B cell (primary cell): ENCODE results near the gene AQP6. TPM values are rescaled to one million over a fixed set of nuclear protein-coding genes. Genes with fewer than 3 reads are reported as not detected.

Experiments used
- ATAC-seq: fragments of 200-7000 bp; cut with Tn5 transposase; one replicate; pipeline ENCODE4 v1.10.0; 2021; ENCODE audit warnings: low read depth, mild to moderate bottlenecking, moderate number of reproducible peaks, moderate library complexity
- CTCF ChIA-PET: fragments of 350-600 bp; sonication (Branson Sonifier 250); formaldehyde crosslinking; loops from one replicate; lab custom pipeline; 2021; ENCODE audit warnings: antibody characterized with exemption, inconsistent platforms; lab: Charles Lee
- POLR2A ChIA-PET: fragments of 350-600 bp; sonication (Branson Sonifier 250); formaldehyde crosslinking; loops from one replicate; lab custom pipeline; 2021; ENCODE audit warnings: antibody characterized with exemption; lab: Charles Lee
- DNase-seq: peaks from one replicate; pipeline ENCODE4 v3.0.0; 2013
- H2AFZ ChIP-seq: 2 replicates; pipeline ENCODE4 v1.6.1; 2012; ENCODE audit warnings: mild to moderate bottlenecking, low read depth, low read length; ENCODE audit not compliant: insufficient read depth, poor library complexity, severe bottlenecking
- H3K27ac ChIP-seq, 2 donors: 1 replicate in 1 of 2; 2 replicates in 1 of 2; pipeline ENCODE4 v1.5.1; 2012 to 2013; ENCODE audit warnings: low read length in 2 of 2, mild to moderate bottlenecking in 2 of 2, moderate library complexity in 1 of 2
- H3K27me3 ChIP-seq, 4 experiments: fragments of 200-600 bp in 1 of 4; sonication (generic) in 1 of 4; replicated peaks in 1 of 4; 1 replicate in 2 of 4; 2 replicates in 2 of 4; pipeline versions ENCODE4 v1.6.1 to v1.7.0; 2013 to 2016; ENCODE audit warnings: low read length in 3 of 4, mild to moderate bottlenecking in 2 of 4, mixed read lengths in 1 of 4, moderate library complexity in 1 of 4; ENCODE audit not compliant: insufficient read depth in 4 of 4, control insufficient read depth in 3 of 4; ENCODE audit errors: control extremely low read depth in 1 of 4
- H3K36me3 ChIP-seq, 2 experiments: replicated peaks in 1 of 2; 1 replicate in 1 of 2; 2 replicates in 1 of 2; pipeline versions ENCODE4 v1.6.1 to v1.7.1; 2013; ENCODE audit warnings: low read length in 1 of 2; ENCODE audit not compliant: insufficient read depth in 2 of 2, control insufficient read depth in 1 of 2; ENCODE audit errors: control extremely low read depth in 1 of 2, extremely low read depth in 1 of 2
- H3K4me1 ChIP-seq, 2 donors: fragments of 200-600 bp in 1 of 2; sonication (generic) in 1 of 2; 1 replicate in 1 of 2; 2 replicates in 1 of 2; pipeline versions ENCODE4 v1.5.1 to v1.6.1; 2013 to 2017; ENCODE audit warnings: low read length in 2 of 2; ENCODE audit not compliant: control insufficient read depth in 2 of 2, insufficient read depth in 2 of 2
- H3K4me2 ChIP-seq: replicated peaks from 2 replicates; pipeline ENCODE3; 2012; ENCODE audit warnings: mild to moderate bottlenecking, low read depth, low read length; ENCODE audit not compliant: poor library complexity, severe bottlenecking
- H3K4me3 ChIP-seq, 5 experiments: fragments of 200-600 bp in 1 of 5; sonication (generic) in 1 of 5; 1 replicate in 3 of 5; 2 replicates in 2 of 5; pipeline versions ENCODE4 v1.5.1 to v1.7.0; 2011 to 2016; ENCODE audit warnings: low read length in 4 of 5, mild to moderate bottlenecking in 4 of 5, low read depth in 2 of 5, control low read depth in 1 of 5, moderate library complexity in 1 of 5; ENCODE audit not compliant: insufficient read depth in 1 of 5; ENCODE audit errors: control extremely low read depth in 1 of 5, extremely low read depth in 1 of 5
- H3K79me2 ChIP-seq: fragments of 200-600 bp; sonication (generic); one replicate; pipeline ENCODE4 v1.6.0; 2016; ENCODE audit warnings: low read length; ENCODE audit not compliant: control insufficient read depth, insufficient read depth
- H3K9ac ChIP-seq: fragments of 200-600 bp; sonication (generic); 2 replicates; pipeline ENCODE4 v1.6.1; 2017; ENCODE audit warnings: mild to moderate bottlenecking, low read length, moderate library complexity
- H3K9me3 ChIP-seq, 3 donors: one replicate each; pipeline versions ENCODE4 v1.6.1 to v1.7.1; 2013; ENCODE audit warnings: low read length in 2 of 3; ENCODE audit not compliant: control insufficient read depth in 2 of 3, insufficient read depth in 1 of 3; ENCODE audit errors: control extremely low read depth in 1 of 3
- H4K20me1 ChIP-seq: 2 replicates; pipeline ENCODE4 v1.6.0; 2012; ENCODE audit warnings: mild to moderate bottlenecking, low read length; ENCODE audit not compliant: insufficient read depth, control insufficient read depth, poor library complexity, severe bottlenecking
- H3K27ac Mint-ChIP-seq: one replicate; pipeline ENCODE4 v1.8.0; 2021; ENCODE audit warnings: mixed read lengths
- H3K27me3 Mint-ChIP-seq: one replicate; pipeline ENCODE4 v1.8.0; 2021; ENCODE audit warnings: mixed read lengths
- H3K4me1 Mint-ChIP-seq: one replicate; pipeline ENCODE4 v1.8.0; 2021; ENCODE audit warnings: mixed read lengths
- H3K4me3 Mint-ChIP-seq: one replicate; pipeline ENCODE4 v1.8.0; 2021; ENCODE audit warnings: mixed read lengths
- H3K9me3 Mint-ChIP-seq: one replicate; pipeline ENCODE4 v1.8.0; 2022; ENCODE audit warnings: mixed read lengths; ENCODE audit not compliant: insufficient read depth
- CTCF ChIP-seq: fragments of 200-600 bp; IDR thresholded peaks from one replicate; pipeline ENCODE4 v1.8.0; 2022; ENCODE audit warnings: antibody characterized with exemption, mild to moderate bottlenecking
- EZH2 ChIP-seq: IDR thresholded peaks from 2 replicates; pipeline ENCODE4 v1.6.1; 2012; ENCODE audit warnings: borderline replicate concordance, low read depth, mild to moderate bottlenecking, moderate library complexity, low read length; ENCODE audit not compliant: insufficient read depth, poor library complexity, severe bottlenecking
- WGBS: methylation state at CpG from one replicate; pipeline ENCODE4 v1.1.5; 2013; ENCODE audit warnings: missing lambda C conversion rate; ENCODE audit not compliant: insufficient coverage; 5-methylcytosine and 5-hydroxymethylcytosine counted together
- intact Hi-C: fragments of 100-400 bp; cut with micrococcal nuclease; formaldehyde crosslinking; loops from one replicate; pipeline ENCODE4 v1.10.0; 2022
- polyA plus RNA-seq: library from polyadenylated mRNA; depleted of rRNA; stranded (reverse); fragments of >200 nt; gene quantifications from 2 replicates; pipeline ENCODE4 v1.2.3, GENCODE V29; 2012
- total RNA-seq, 2 donors: library from RNA; stranded (reverse); fragments of 120-200 nt in 1 of 2; gene quantifications; 1 replicate in 1 of 2; 2 replicates in 1 of 2; pipeline versions ENCODE4 v1.2.3 to v1.2.4, GENCODE V29; 2013 to 2022

The AQP6 gene
- total and polyA plus RNA-seq, 2 donors (not counting 1 experiment from before 2014, with no cell fraction given), result not detected

- no peak overlapping the region for H3K4me2 ChIP-seq
- no peaks in the 10 kb centered on the region for H3K79me2 ChIP-seq
- no peak overlapping the region for H3K9ac ChIP-seq
- H3K4me3 Mint-ChIP-seq, result no peak overlapping the region
- peaks cover 0 to 48% (median 14%) of the 10 kb centered on the region in 4 experiments for H3K27me3 ChIP-seq
- H3K4me1 Mint-ChIP-seq, result peaks cover 2% of the 10 kb centered on the region
- peaks cover 0 to 8% of the 10 kb centered on the region in 2 donors for H3K4me1 ChIP-seq
- H3K4me3 ChIP-seq, result no peak overlapping the region
- no peaks in the 10 kb centered on the region for H3K9me3 Mint-ChIP-seq
- no peak overlapping the region for H3K27ac ChIP-seq
- no peaks in the 10 kb centered on the region for H3K9me3 ChIP-seq
- no peaks in the 10 kb centered on the region for H3K36me3 ChIP-seq
- DNase-seq, result no peak
- POLR2A ChIA-PET, result no interaction called here
- TF ChIP-seq EZH2 (no peak), CTCF (no peak)
- H2AFZ ChIP-seq, result no peak overlapping the region
- CTCF ChIA-PET, result no interaction called here
- peaks cover 28% of the 10 kb centered on the region for H3K27me3 Mint-ChIP-seq
- intact Hi-C loops, result no loop called here
- 52% methylated on average over 10 of the region's 14 CpGs for WGBS
- no peak for ATAC-seq
- no peaks in the 10 kb centered on the region for H4K20me1 ChIP-seq
- no peak overlapping the region for H3K27ac Mint-ChIP-seq
Observed at GRCh38 chr12:49951411-49952240, 21.1 kb upstream of the AQP6 start.

DNA sequence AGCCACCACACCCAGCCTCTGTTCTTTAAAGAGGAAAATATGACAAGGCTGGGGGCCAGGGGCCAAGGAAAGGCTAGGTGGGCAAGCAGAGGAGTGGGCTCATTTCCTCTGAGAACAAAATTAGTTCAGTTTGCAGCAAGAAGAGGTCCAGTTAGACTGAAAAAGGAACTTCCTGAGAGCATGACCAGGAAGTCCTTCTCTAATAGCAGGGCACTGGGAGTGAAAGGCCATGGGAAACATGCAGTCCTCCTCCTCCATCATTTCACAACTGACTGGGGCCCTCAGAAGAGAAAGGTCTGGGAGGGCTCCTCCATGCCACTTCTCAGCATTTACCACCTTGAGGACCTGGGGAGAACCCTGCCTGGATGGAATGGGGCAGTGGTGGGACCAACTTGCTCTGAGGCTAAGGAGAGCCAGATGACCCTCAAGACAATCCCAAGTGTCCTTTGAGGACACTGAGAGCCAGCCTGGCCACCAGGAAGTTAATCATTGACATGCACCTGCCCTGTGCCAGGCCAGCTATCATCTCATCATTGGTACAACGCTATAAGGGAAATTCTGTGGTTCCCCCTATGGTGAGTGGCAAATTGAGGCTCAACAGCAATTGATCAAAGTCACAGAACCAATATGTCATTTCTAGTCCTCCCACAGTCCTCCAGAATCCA, 20.2 kb upstream of the AQP6 start:
- H3K9me3 Mint-ChIP-seq, result no peaks in the 10 kb centered on the region
- DNase-seq, result no peak

More for the DNA sequence above, 20.2 kb upstream of the AQP6 start:
- ATAC-seq, result no peak
- no peak overlapping the region for H3K4me3 Mint-ChIP-seq
- Histone ChIP-seq H3K27me3 (peaks cover 0 to 52% (median 14%) of the 10 kb centered on the region in 4 experiments), H4K20me1 (no peaks in the 10 kb centered on the region), H3K4me2 (no peak overlapping the region), H3K9me3 (no peaks in the 10 kb centered on the region), H3K4me1 (peaks cover 0 to 8% of the 10 kb centered on the region in 2 donors), H3K36me3 (no peaks in the 10 kb centered on the region), H3K79me2 (no peaks in the 10 kb centered on the region), H3K27ac (no peak overlapping the region), H3K9ac (no peak overlapping the region), H3K4me3 (no peak overlapping the region), H2AFZ (no peak overlapping the region)
- peaks cover 2% of the 10 kb centered on the region for H3K4me1 Mint-ChIP-seq
- intact Hi-C loops, result no loop called here
- CTCF ChIA-PET, result no interaction called here
- POLR2A ChIA-PET, result no interaction called here
- TF ChIP-seq EZH2 (no peak), CTCF (no peak)
- H3K27ac Mint-ChIP-seq, result no peak overlapping the region
- 67% methylated on average over 1 of the region's 1 CpG for WGBS
- H3K27me3 Mint-ChIP-seq, result peaks cover 37% of the 10 kb centered on the region
